ENCODE measurements around the gene FDCSP. TPM values are rescaled to one million over a fixed set of nuclear protein-coding genes. Genes with fewer than 3 reads are reported as not detected.
"Not testable (repeated sequence)": the region's sequence is repeated elsewhere in the genome, so short reads cannot be mapped to it uniquely, and the experiment has no call there.

FDCSP gene
- total RNA-seq, 4 donors from 2014 or later, result 5.7 TPM; not detected in 3

- TF ChIP-seq POLR2A (IDR thresholded peaks at IDR 0.05) (no peak), CTCF (IDR thresholded peaks at IDR 0.05) (no peak)
- Histone ChIP-seq H3K4me3 (no peak overlapping the region), H3K27me3 (no peaks in the 10 kb centered on the region), H3K27ac (no peak overlapping the region), H3K4me1 (no peaks in the 10 kb centered on the region), H3K36me3 (no peaks in the 10 kb centered on the region), H3K9me3 (no peaks in the 10 kb centered on the region)
- WGBS, 2 donors, result 57 to 76% methylated on average over 5 of the region's 5 CpGs
- intact Hi-C loops (cut with DNase I), result no loop called here
- no peak for DNase-seq
Observed at GRCh38 chr4:70239884-70240591, 14.1 kb downstream of the FDCSP start.

- H3K9me3 ChIP-seq; DNase-seq; H3K4me3 ChIP-seq; H3K4me1 ChIP-seq; intact Hi-C loops (cut with DNase I); H3K27ac ChIP-seq; H3K36me3 ChIP-seq; H3K27me3 ChIP-seq: not testable (repeated sequence)
- 74 to 78% methylated on average over 3 of the region's 3 CpGs for WGBS, 2 donors
Observed at GRCh38 chr4:70242297-70242696, 16.4 kb downstream of the FDCSP start, which contains the start of gene CSN3. Gene CSN3, plus strand, starts transcription at chr4:70242597. Its CDS starts 2,223 bp downstream, at chr4:70244820.

GRCh38 chr4:70243091-70243490, 17.2 kb downstream of the FDCSP start:
- H3K27ac ChIP-seq, result no peak overlapping the region
- H3K27me3 ChIP-seq, result no peaks in the 10 kb centered on the region
- H3K4me3 ChIP-seq, result no peak overlapping the region
- no peaks in the 10 kb centered on the region for H3K36me3 ChIP-seq
- TF ChIP-seq CTCF (IDR thresholded peaks at IDR 0.05), result no peak
- TF ChIP-seq POLR2A (IDR thresholded peaks at IDR 0.05), result no peak
- WGBS, 2 donors, result 63 to 74% methylated on average over 4 of the region's 4 CpGs
- no peak for DNase-seq
- no peaks in the 10 kb centered on the region for H3K4me1 ChIP-seq
- intact Hi-C loops (cut with DNase I), result no loop called here
- no peaks in the 10 kb centered on the region for H3K9me3 ChIP-seq

GRCh38 chr4:70251250-70251944, 25.5 kb downstream of the FDCSP start:
- Histone ChIP-seq H3K36me3 (no peaks in the 10 kb centered on the region), H3K4me1 (no peaks in the 10 kb centered on the region), H3K27ac (no peak overlapping the region), H3K4me3 (no peak overlapping the region), H3K27me3 (no peaks in the 10 kb centered on the region), H3K9me3 (no peaks in the 10 kb centered on the region)
- WGBS, 2 donors, result 39 to 62% methylated on average over 3 of the region's 3 CpGs
- TF ChIP-seq POLR2A (IDR thresholded peaks at IDR 0.05) (no peak), CTCF (IDR thresholded peaks at IDR 0.05) (no peak)
- intact Hi-C loops (cut with DNase I), result no loop called here
- DNase-seq, result no peak

- Histone ChIP-seq H3K9me3 (no peaks in the 10 kb centered on the region), H3K4me1 (no peaks in the 10 kb centered on the region), H3K27me3 (no peaks in the 10 kb centered on the region), H3K27ac (no peak overlapping the region), H3K36me3 (no peaks in the 10 kb centered on the region), H3K4me3 (no peak overlapping the region)
- no peak for DNase-seq
- intact Hi-C loops (cut with DNase I), result no loop called here
- 58 to 69% methylated on average over 1 of the region's 1 CpG for WGBS, 2 donors
- no peak for TF ChIP-seq POLR2A (IDR thresholded peaks at IDR 0.05)
- no peak for TF ChIP-seq CTCF (IDR thresholded peaks at IDR 0.05)
Observed at GRCh38 chr4:70251945-70252277, 26.0 kb downstream of the FDCSP start.
